HepG2 (cell line): ENCODE results near the gene SFTPB. TPM values are rescaled to one million over a fixed set of nuclear protein-coding genes. Genes with fewer than 3 reads are reported as not detected.
A peak's percentile ranks its signal among the peaks of the same experiment; 100 is the strongest.

Experiments used
- AFF4 ChIP-seq: sonication (generic); formaldehyde crosslinking; IDR thresholded peaks from 2 replicates; pipeline ENCODE4 v1.4.0; 2020; ENCODE audit warnings: missing genetic modification reagents
- ATF7 ChIP-seq, 2 experiments: fragments of 450-650 bp in 1 of 2; sonication (generic) in 1 of 2; formaldehyde crosslinking in 1 of 2; IDR thresholded peaks; 2 replicates each; pipeline versions ENCODE4 v1.4.0 to v1.6.1; 2016 to 2020; ENCODE audit warnings: antibody characterized with exemption in 1 of 2, mild to moderate bottlenecking in 1 of 2, missing genetic modification reagents in 1 of 2
- EED ChIP-seq: sonication (generic); formaldehyde crosslinking; IDR thresholded peaks from 2 replicates; pipeline ENCODE4 v1.5.0; 2020; ENCODE audit warnings: mild to moderate bottlenecking, missing genetic modification reagents
- KDM2A ChIP-seq: sonication (generic); formaldehyde crosslinking; IDR thresholded peaks from 2 replicates; pipeline ENCODE4 v1.4.0; 2020; ENCODE audit warnings: low read depth, missing genetic modification reagents, borderline replicate concordance
- LBX2 ChIP-seq: sonication (generic); formaldehyde crosslinking; IDR thresholded peaks from 2 replicates; pipeline ENCODE4 v1.5.0; 2020; ENCODE audit warnings: missing genetic modification reagents, mild to moderate bottlenecking, borderline replicate concordance
- PITX1 ChIP-seq: sonication (generic); formaldehyde crosslinking; IDR thresholded peaks from 2 replicates; pipeline ENCODE4 v1.5.1; 2020; ENCODE audit warnings: mild to moderate bottlenecking, missing genetic modification reagents
- REL ChIP-seq: sonication (generic); formaldehyde crosslinking; conservative IDR thresholded peaks from 2 replicates; pipeline ENCODE4 v1.8.0; 2022; ENCODE audit warnings: mild to moderate bottlenecking, missing genetic modification reagents, moderate library complexity
- TBP ChIP-seq: sonication (generic); formaldehyde crosslinking; IDR thresholded peaks from 2 replicates; pipeline ENCODE4 v1.5.0; 2020; ENCODE audit warnings: missing genetic modification reagents
- TBX3 ChIP-seq: fragments of 450-650 bp; IDR thresholded peaks from 2 replicates; pipeline ENCODE4 v1.6.1; 2017; ENCODE audit warnings: antibody characterized with exemption, mild to moderate bottlenecking, inconsistent platforms, borderline replicate concordance
- TCF12 ChIP-seq, 2 experiments: fragments of 450-650 bp in 1 of 2; sonication (generic) in 1 of 2; formaldehyde crosslinking in 1 of 2; IDR thresholded peaks; 2 replicates each; pipeline versions ENCODE4 v1.6.1 to v1.8.0; 2017 to 2022; ENCODE audit warnings: antibody characterized with exemption in 1 of 2, mild to moderate bottlenecking in 1 of 2, missing genetic modification reagents in 1 of 2, moderate library complexity in 1 of 2
- YEATS2 ChIP-seq: sonication (generic); formaldehyde crosslinking; IDR thresholded peaks from 2 replicates; pipeline ENCODE4 v1.4.0; 2020; ENCODE audit warnings: missing genetic modification reagents, borderline replicate concordance
- polyA plus RNA-seq, 8 experiments: library from polyadenylated mRNA; depleted of rRNA in 3 of 8; stranded (reverse) in 7 of 8; unstranded in 1 of 8; fragments of >200 nt; fragmentation: Illumina TruSeq in 4 of 8; extraction: Trizol in 4 of 8; gene quantifications; 2 replicates each; pipeline versions ENCODE4 v1.2.1 to v1.2.3, GENCODE V29; 2011 to 2016; ENCODE audit warnings: low read depth in 4 of 8, missing spikeins in 1 of 8, mixed read lengths in 1 of 8; ENCODE audit not compliant: insufficient read depth in 1 of 8
- total RNA-seq, 5 experiments: library from RNA; depleted of rRNA; stranded (reverse); fragments of >200 nt; fragmentation: Illumina TruSeq; extraction: Trizol; gene quantifications; 2 replicates each; pipeline ENCODE4 v1.2.3, GENCODE V29; 2016; ENCODE audit warnings: low read depth in 1 of 5
- TF ChIP-seq, protein P1 (sequence below): sonication (generic); formaldehyde crosslinking; IDR thresholded peaks from 2 replicates; pipeline ENCODE4 v1.9.0; 2021; ENCODE audit warnings: mild to moderate bottlenecking, missing genetic modification reagents
- TF ChIP-seq, protein P2 (sequence below): IDR thresholded peaks from 2 replicates; pipeline ENCODE4 v1.6.1; 2016; ENCODE audit warnings: mild to moderate bottlenecking

Gene SFTPB
- total and polyA plus RNA-seq, 2 of the 13 experiments (the other 11 are each of a cell fraction or from before 2014, with no cell fraction given) = not detected

DNA sequence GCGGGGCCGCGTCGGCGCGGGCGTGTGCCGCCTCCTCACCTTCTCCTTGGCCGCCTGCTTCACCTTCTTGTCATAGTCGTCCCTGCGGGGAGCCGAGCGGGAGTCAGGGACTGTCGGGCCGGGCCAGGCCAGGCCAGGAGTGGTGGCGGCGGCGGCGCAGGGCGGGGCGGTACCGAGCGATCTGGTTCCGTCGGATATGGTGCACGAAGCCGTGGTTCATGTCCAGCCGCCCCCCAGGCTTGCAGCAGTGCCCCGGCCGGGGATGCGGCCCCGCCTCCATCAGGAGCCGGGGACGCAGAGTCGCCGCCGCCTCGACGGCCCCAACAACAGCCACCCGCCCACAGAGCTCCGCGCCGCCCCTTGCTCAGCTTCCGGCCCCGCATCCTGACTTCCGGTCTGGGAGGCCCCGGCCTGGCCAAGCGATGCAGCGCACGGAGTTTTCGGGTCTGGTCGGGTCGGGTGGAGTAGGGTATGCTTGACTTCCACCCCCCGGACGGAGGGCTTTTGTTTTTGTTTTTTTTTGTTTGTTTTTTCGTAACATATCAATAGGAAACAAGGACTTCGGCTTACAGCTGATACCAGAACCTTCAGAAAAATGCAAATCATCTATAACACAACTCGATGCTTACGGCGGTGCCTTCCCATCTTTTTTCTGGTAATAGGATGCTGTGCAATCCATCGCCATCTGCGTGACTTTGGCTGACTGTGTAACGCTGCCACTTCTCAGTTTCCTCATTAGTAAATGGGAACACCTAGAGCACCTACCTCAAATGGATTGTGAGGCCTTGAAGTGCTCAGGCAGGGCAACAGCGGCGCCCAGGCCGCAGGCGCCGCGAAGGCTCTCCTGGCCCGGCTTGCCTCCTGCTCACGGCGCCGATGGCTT is 56.1 kb downstream of the SFTPB start, which contains the start of gene C2orf68 (continued):
- TF ChIP-seq, protein P1, sequence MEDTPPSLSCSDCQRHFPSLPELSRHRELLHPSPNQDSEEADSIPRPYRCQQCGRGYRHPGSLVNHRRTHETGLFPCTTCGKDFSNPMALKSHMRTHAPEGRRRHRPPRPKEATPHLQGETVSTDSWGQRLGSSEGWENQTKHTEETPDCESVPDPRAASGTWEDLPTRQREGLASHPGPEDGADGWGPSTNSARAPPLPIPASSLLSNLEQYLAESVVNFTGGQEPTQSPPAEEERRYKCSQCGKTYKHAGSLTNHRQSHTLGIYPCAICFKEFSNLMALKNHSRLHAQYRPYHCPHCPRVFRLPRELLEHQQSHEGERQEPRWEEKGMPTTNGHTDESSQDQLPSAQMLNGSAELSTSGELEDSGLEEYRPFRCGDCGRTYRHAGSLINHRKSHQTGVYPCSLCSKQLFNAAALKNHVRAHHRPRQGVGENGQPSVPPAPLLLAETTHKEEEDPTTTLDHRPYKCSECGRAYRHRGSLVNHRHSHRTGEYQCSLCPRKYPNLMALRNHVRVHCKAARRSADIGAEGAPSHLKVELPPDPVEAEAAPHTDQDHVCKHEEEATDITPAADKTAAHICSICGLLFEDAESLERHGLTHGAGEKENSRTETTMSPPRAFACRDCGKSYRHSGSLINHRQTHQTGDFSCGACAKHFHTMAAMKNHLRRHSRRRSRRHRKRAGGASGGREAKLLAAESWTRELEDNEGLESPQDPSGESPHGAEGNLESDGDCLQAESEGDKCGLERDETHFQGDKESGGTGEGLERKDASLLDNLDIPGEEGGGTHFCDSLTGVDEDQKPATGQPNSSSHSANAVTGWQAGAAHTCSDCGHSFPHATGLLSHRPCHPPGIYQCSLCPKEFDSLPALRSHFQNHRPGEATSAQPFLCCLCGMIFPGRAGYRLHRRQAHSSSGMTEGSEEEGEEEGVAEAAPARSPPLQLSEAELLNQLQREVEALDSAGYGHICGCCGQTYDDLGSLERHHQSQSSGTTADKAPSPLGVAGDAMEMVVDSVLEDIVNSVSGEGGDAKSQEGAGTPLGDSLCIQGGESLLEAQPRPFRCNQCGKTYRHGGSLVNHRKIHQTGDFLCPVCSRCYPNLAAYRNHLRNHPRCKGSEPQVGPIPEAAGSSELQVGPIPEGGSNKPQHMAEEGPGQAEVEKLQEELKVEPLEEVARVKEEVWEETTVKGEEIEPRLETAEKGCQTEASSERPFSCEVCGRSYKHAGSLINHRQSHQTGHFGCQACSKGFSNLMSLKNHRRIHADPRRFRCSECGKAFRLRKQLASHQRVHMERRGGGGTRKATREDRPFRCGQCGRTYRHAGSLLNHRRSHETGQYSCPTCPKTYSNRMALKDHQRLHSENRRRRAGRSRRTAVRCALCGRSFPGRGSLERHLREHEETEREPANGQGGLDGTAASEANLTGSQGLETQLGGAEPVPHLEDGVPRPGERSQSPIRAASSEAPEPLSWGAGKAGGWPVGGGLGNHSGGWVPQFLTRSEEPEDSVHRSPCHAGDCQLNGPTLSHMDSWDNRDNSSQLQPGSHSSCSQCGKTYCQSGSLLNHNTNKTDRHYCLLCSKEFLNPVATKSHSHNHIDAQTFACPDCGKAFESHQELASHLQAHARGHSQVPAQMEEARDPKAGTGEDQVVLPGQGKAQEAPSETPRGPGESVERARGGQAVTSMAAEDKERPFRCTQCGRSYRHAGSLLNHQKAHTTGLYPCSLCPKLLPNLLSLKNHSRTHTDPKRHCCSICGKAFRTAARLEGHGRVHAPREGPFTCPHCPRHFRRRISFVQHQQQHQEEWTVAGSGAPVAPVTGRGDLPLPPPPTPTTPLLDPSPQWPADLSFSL (CRISPR knock-in tag) = peak; percentile 78
- TF ChIP-seq REL (0 out of 2 replicates have a peak, but pooled peaks have one; percentile 46), TBP (CRISPR knock-in tag) (no peak), TBX3 (no peak), AFF4 (no peak), PITX1 (peak; percentile 52), EED (CRISPR knock-in tag) (peak; percentile 90), TCF12 (IDR thresholded peaks at IDR 0.05) (no peak), TCF12 (CRISPR knock-in tag; IDR thresholded peaks at IDR 0.05) (peak; percentile 91), YEATS2 (CRISPR knock-in tag) (peak; percentile 100), LBX2 (CRISPR knock-in tag) (peak; percentile 85; the same call in 1 of the 2 replicates), KDM2A (CRISPR knock-in tag) (peak; percentile 98), ATF7 (IDR thresholded peaks at IDR 0.05) (no peak), ATF7 (CRISPR knock-in tag; IDR thresholded peaks at IDR 0.05) (0 out of 2 replicates have a peak, but pooled peaks have one; percentile 10)
- TF ChIP-seq, protein P2, sequence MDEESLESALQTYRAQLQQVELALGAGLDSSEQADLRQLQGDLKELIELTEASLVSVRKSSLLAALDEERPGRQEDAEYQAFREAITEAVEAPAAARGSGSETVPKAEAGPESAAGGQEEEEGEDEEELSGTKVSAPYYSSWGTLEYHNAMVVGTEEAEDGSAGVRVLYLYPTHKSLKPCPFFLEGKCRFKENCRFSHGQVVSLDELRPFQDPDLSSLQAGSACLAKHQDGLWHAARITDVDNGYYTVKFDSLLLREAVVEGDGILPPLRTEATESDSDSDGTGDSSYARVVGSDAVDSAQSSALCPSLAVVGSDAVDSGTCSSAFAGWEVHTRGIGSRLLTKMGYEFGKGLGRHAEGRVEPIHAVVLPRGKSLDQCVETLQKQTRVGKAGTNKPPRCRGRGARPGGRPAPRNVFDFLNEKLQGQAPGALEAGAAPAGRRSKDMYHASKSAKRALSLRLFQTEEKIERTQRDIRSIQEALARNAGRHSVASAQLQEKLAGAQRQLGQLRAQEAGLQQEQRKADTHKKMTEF (CRISPR knock-in tag) = peak; percentile 92
